Gastroesophageal sphincter (tissue), 4 donors: ENCODE data around the gene CNOT2. TPM values are rescaled to one million over a fixed set of nuclear protein-coding genes. Genes with fewer than 3 reads are reported as not detected.

ENCODE experiments used
- ATAC-seq: fragments of 150-250 bp; one replicate; pipeline ENCODE4 v1.9.1; 2016; ENCODE audit warnings: mild to moderate bottlenecking, moderate library complexity
- H3K27ac ChIP-seq, 4 donors: fragments of 200-600 bp; sonication (generic) in 3 of 4; 1 replicate in 3 of 4; 2 replicates in 1 of 4; pipeline ENCODE4 v1.5.1; 2016 to 2019
- H3K27me3 ChIP-seq: fragments of 200-600 bp; sonication (generic); one replicate; pipeline ENCODE4 v1.5.1; 2019
- H3K36me3 ChIP-seq, 2 donors: fragments of 200-600 bp; sonication (generic); one replicate each; pipeline ENCODE4 v1.5.1; 2019; ENCODE audit warnings: control low read depth in 1 of 2
- H3K4me1 ChIP-seq, 3 donors: fragments of 200-600 bp; sonication (generic); 1 replicate in 2 of 3; 2 replicates in 1 of 3; pipeline ENCODE4 v1.5.1; 2016 to 2019; ENCODE audit warnings: control low read depth in 2 of 3
- H3K4me3 ChIP-seq, 2 donors: fragments of 200-600 bp; sonication (generic); one replicate each; pipeline ENCODE4 v1.5.1; 2019; ENCODE audit warnings: mild to moderate bottlenecking in 1 of 2, moderate library complexity in 1 of 2
- H3K9me3 ChIP-seq, 3 donors: fragments of 200-600 bp; sonication (generic); one replicate each; pipeline ENCODE4 v1.5.1; 2017 to 2019; ENCODE audit warnings: control low read depth in 2 of 3
- CTCF ChIP-seq, 4 experiments: fragments of 200-600 bp in 2 of 4; fragments of 450-650 bp in 2 of 4; sonication (generic) in 1 of 4; IDR thresholded peaks; one replicate each; pipeline ENCODE4 v1.5.1; 2017 to 2019; ENCODE audit warnings: antibody characterized with exemption in 4 of 4, mild to moderate bottlenecking in 2 of 4, moderate library complexity in 2 of 4
- EP300 ChIP-seq: sonication (generic); formaldehyde crosslinking; IDR thresholded peaks from one replicate; pipeline ENCODE4 v1.6.1; 2017; ENCODE audit warnings: antibody characterized with exemption, mild to moderate bottlenecking
- POLR2A ChIP-seq, 2 donors: fragments of 450-650 bp; IDR thresholded peaks; one replicate each; pipeline ENCODE4 v1.6.1; 2017; ENCODE audit warnings: antibody characterized with exemption in 2 of 2, mild to moderate bottlenecking in 2 of 2, moderate library complexity in 1 of 2
- POLR2AphosphoS5 ChIP-seq: sonication (generic); formaldehyde crosslinking; IDR thresholded peaks from one replicate; pipeline ENCODE4 v1.6.1; 2017; ENCODE audit warnings: antibody characterized with exemption
- WGBS, 2 donors: methylation state at CpG; one replicate each; pipeline ENCODE4 v1.1.5; 2018; ENCODE audit warnings: low coverage in 1 of 2; 5-methylcytosine and 5-hydroxymethylcytosine counted together
- total RNA-seq, 4 donors: library from RNA; depleted of rRNA; stranded (reverse); fragments of >200 nt; gene quantifications; one replicate each; pipeline ENCODE4 v1.1.0, GENCODE V29; 2016

Gene CNOT2
- total RNA-seq, 4 donors from 2014 or later = 71.9 to 125 (median 101) TPM

GRCh38 chr12:70230934-70231606 is 12.2 kb upstream of the CNOT2 start:
- Histone ChIP-seq H3K4me3 (no peak overlapping the region), H3K36me3 (no peaks in the 10 kb centered on the region), H3K4me1 (no peaks in the 10 kb centered on the region), H3K27ac (no peak overlapping the region), H3K27me3 (no peaks in the 10 kb centered on the region), H3K9me3 (no peaks in the 10 kb centered on the region)
- 88 to 93% methylated on average over 2 of the region's 2 CpGs for WGBS, 2 donors
- TF ChIP-seq POLR2AphosphoS5 (no peak), EP300 (no peak), CTCF (IDR thresholded peaks at IDR 0.05) (no peak), POLR2A (IDR thresholded peaks at IDR 0.05) (no peak)
- no peak for ATAC-seq

GRCh38 chr12:70236990-70237389 is 6.2 kb upstream of the CNOT2 start:
- H3K4me3 ChIP-seq = no peak overlapping the region
- H3K27ac ChIP-seq = no peak overlapping the region
- no peaks in the 10 kb centered on the region for H3K27me3 ChIP-seq
- ATAC-seq = no peak
- H3K4me1 ChIP-seq = peaks cover 0 to 12% (median 3%) of the 10 kb centered on the region in 3 donors
- H3K9me3 ChIP-seq = no peaks in the 10 kb centered on the region
- 40% methylated on average over 1 of the region's 1 CpG for WGBS, 2 donors
- peaks cover 0 to 32% of the 10 kb centered on the region in 2 donors for H3K36me3 ChIP-seq
- TF ChIP-seq CTCF (IDR thresholded peaks at IDR 0.05) = no peak
- TF ChIP-seq EP300 = no peak
- TF ChIP-seq POLR2AphosphoS5 = no peak
- no peak for TF ChIP-seq POLR2A (IDR thresholded peaks at IDR 0.05)

- peaks cover 5 to 35% (median 23%) of the 10 kb centered on the region in 3 donors for H3K4me1 ChIP-seq
- ATAC-seq = no peak
- no peaks in the 10 kb centered on the region for H3K9me3 ChIP-seq
- peaks cover 0 to 32% of the 10 kb centered on the region in 2 donors for H3K36me3 ChIP-seq
- H3K4me3 ChIP-seq = no peak overlapping the region
- TF ChIP-seq EP300 (no peak), POLR2A (IDR thresholded peaks at IDR 0.05) (no peak)
- H3K27me3 ChIP-seq = no peaks in the 10 kb centered on the region
- WGBS, 2 donors = 92% methylated on average over 1 of the region's 1 CpG; no CpG with 5 or more reads in 1 of the 2 donors
- no peak overlapping the region for H3K27ac ChIP-seq
These were observed 2.6 kb upstream of the CNOT2 start for GRCh38 chr12:70240673-70241072.

GRCh38 chr12:70241845-70242244 is 1.4 kb upstream of the CNOT2 start:
- no peak overlapping the region for H3K27ac ChIP-seq
- TF ChIP-seq CTCF (IDR thresholded peaks at IDR 0.05) (no peak), POLR2A (IDR thresholded peaks at IDR 0.05) (no peak), EP300 (no peak)
- ATAC-seq = no peak
- H3K9me3 ChIP-seq = no peaks in the 10 kb centered on the region
- H3K4me3 ChIP-seq = peak overlapping the region; percentile 91 to 96
- H3K27me3 ChIP-seq = no peaks in the 10 kb centered on the region
- 0 to 40% methylated on average over 1 to 2 of the region's 2 CpGs for WGBS, 2 donors
- H3K4me1 ChIP-seq = peaks cover 5 to 47% (median 32%) of the 10 kb centered on the region in 3 donors
- peaks cover 0 to 32% of the 10 kb centered on the region in 2 donors for H3K36me3 ChIP-seq

- ATAC-seq = peak; percentile 88
These were observed 508 bp downstream of the CNOT2 start for GRCh38 chr12:70243510-70244371.

More at GRCh38 chr12:70243510-70244371, 508 bp downstream of the CNOT2 start:
- Histone ChIP-seq H3K4me3 (peak overlapping the region; percentile 91 to 96), H3K9me3 (no peaks in the 10 kb centered on the region), H3K27ac (peak overlapping the region; percentile 94 to 97 (median 96)), H3K4me1 (peaks cover 7 to 66% (median 32%) of the 10 kb centered on the region in 3 donors), H3K27me3 (no peaks in the 10 kb centered on the region), H3K36me3 (peaks cover 0 to 19% of the 10 kb centered on the region in 2 donors)
- TF ChIP-seq POLR2AphosphoS5 (peak; percentile 7), EP300 (no peak)
- 0% methylated on average over 15 to 29 of the region's 70 CpGs for WGBS, 2 donors
